Ishikawa (cell line): ENCODE measurements around the gene EFNA5.

Experiments used
- CEBPB ChIP-seq: IDR thresholded peaks from 2 replicates; pipeline ENCODE4 v1.6.1; 2012
- CREB1 ChIP-seq: IDR thresholded peaks from 2 replicates; pipeline ENCODE4 v1.6.1; 2012; ENCODE audit warnings: low read depth
- EGR1 ChIP-seq: IDR thresholded peaks from 2 replicates; pipeline ENCODE4 v1.6.1; 2012
- EP300 ChIP-seq: IDR thresholded peaks from 2 replicates; pipeline ENCODE4 v1.6.1; 2012; ENCODE audit warnings: borderline replicate concordance
- MAX ChIP-seq: IDR thresholded peaks from 2 replicates; pipeline ENCODE4 v1.6.1; 2012
- NFIC ChIP-seq: IDR thresholded peaks from 2 replicates; pipeline ENCODE4 v1.6.1; 2012
- RAD21 ChIP-seq: IDR thresholded peaks from 2 replicates; pipeline ENCODE4 v1.6.1; 2012; ENCODE audit warnings: low read depth
- TCF12 ChIP-seq: IDR thresholded peaks from 2 replicates; pipeline ENCODE4 v1.6.1; 2012; ENCODE audit warnings: low read depth
- USF1 ChIP-seq: IDR thresholded peaks from 2 replicates; pipeline ENCODE4 v1.6.1; 2012
- YY1 ChIP-seq: IDR thresholded peaks from 2 replicates; pipeline ENCODE4 v1.6.1; 2012; ENCODE audit warnings: low read depth
- ZBTB7A ChIP-seq: IDR thresholded peaks from 2 replicates; pipeline ENCODE4 v1.6.1; 2012; ENCODE audit warnings: low read depth

- TF ChIP-seq CREB1 = no peak
- no peak for TF ChIP-seq EP300
- TF ChIP-seq TCF12 = no peak
- no peak for TF ChIP-seq ZBTB7A
- no peak for TF ChIP-seq MAX
- no peak for TF ChIP-seq NFIC
- no peak for TF ChIP-seq USF1
- no peak for TF ChIP-seq EGR1
- no peak for TF ChIP-seq RAD21
- TF ChIP-seq YY1 = no peak
- TF ChIP-seq CEBPB = no peak
Observed at GRCh38 chr5:107615299-107615817, 55.4 kb downstream of the EFNA5 start.
